Left lung (tissue), 14 donors: ENCODE results near the gene MRFAP1L1. TPM values are rescaled to one million over a fixed set of nuclear protein-coding genes. Genes with fewer than 3 reads are reported as not detected.
"Not testable (repeated sequence)": the region's sequence is repeated elsewhere in the genome, so short reads cannot be mapped to it uniquely, and the experiment has no call there.

Experiments used
- ATAC-seq: fragments of 200-7000 bp; cut with Tn5 transposase; one replicate; pipeline ENCODE4 v1.9.1; 2020; ENCODE audit warnings: moderate library complexity
- DNase-seq, 4 donors: peaks; one replicate each; pipeline ENCODE4 v3.0.0-alpha.2; 2013 to 2020
- H3K27ac ChIP-seq, 2 donors: fragments of 200-600 bp; sonication (generic) in 1 of 2; one replicate each; pipeline versions ENCODE4 v1.5.0 to v1.8.0; 2020 to 2021
- H3K27me3 ChIP-seq, 2 donors: fragments of 200-600 bp; sonication (generic) in 1 of 2; one replicate each; pipeline versions ENCODE4 v1.5.0 to v1.8.0; 2020 to 2021
- H3K36me3 ChIP-seq, 2 donors: fragments of 200-600 bp; sonication (generic) in 1 of 2; one replicate each; pipeline versions ENCODE4 v1.5.0 to v1.8.0; 2020 to 2021
- H3K4me1 ChIP-seq, 2 donors: fragments of 200-600 bp; one replicate each; pipeline ENCODE4 v1.8.0; 2021
- H3K4me3 ChIP-seq, 2 donors: fragments of 200-600 bp; sonication (generic) in 1 of 2; one replicate each; pipeline versions ENCODE4 v1.5.0 to v1.8.0; 2020 to 2021; ENCODE audit warnings: mild to moderate bottlenecking in 1 of 2
- H3K9me3 ChIP-seq, 2 donors: fragments of 200-600 bp; sonication (generic) in 1 of 2; one replicate each; pipeline versions ENCODE4 v1.5.0 to v1.8.0; 2020 to 2021
- CTCF ChIP-seq, 2 donors: fragments of 200-600 bp; sonication (generic) in 1 of 2; IDR thresholded peaks; one replicate each; pipeline versions ENCODE4 v1.5.0 to v1.8.0; 2021; ENCODE audit warnings: antibody characterized with exemption in 2 of 2
- intact Hi-C, 2 donors: fragments of 100-400 bp; cut with DNase I; formaldehyde crosslinking; loops; one replicate each; pipeline versions ENCODE4 v1.11.2 to v1.14.2; 2022
- long read RNA-seq, 12 donors: library from polyadenylated mRNA in 2 of 12; unstranded in 2 of 12; transcript quantifications; one replicate each; pipeline ENCODE4 v2.0.0 and lab custom pipeline, GENCODE V29; 2019 to 2026
- polyA plus RNA-seq, 6 donors: library from polyadenylated mRNA; unstranded; fragments of 120-200 nt; gene quantifications; one replicate each; pipeline ENCODE4 v1.2.1, GENCODE V29; 2013; ENCODE audit not compliant: insufficient read length in 6 of 6
- total RNA-seq, 2 donors: library from RNA; stranded (reverse); fragmentation: NEBNext Ultra II Directional; extraction: Animal tissue kit (Norgen Biotek cat#: 25700); gene quantifications; one replicate each; pipeline ENCODE4 v1.2.1, GENCODE V29; 2021
- donor health status: DM: no; HTN: yes; CAD: no.
- donor health status: DM: no; HTN: no; CAD: no.

MRFAP1L1 gene
- total RNA-seq (10 to 100 TPM; 43.3 to 46.2 TPM), polyA plus RNA-seq (100 to 1,000 TPM; 102 to 125 (median 114) TPM)
- long read RNA-seq, donor 1, transcript MRFAP1L1-201 (2 exons, 1,593 nt) = major isoform, 75 of 111 reads
- long read RNA-seq, donor 1, transcript MRFAP1L1-202 (1 exons, 2,127 nt) = minor isoform, 36 of 111 reads
- long read RNA-seq, donor 1, partial matches to known transcripts = 0 of 111 reads
- long read RNA-seq, donor 1, other reads (novel, unspliced or antisense) = 0 of 111 reads
- long read RNA-seq, donor 2, transcript MRFAP1L1-202 (1 exons, 2,127 nt) = minor isoform, 48 of 98 reads
- long read RNA-seq, donor 2, transcript MRFAP1L1-201 (2 exons, 1,593 nt) = major isoform, 50 of 98 reads
- long read RNA-seq, donor 2, partial matches to known transcripts = 0 of 98 reads
- long read RNA-seq, donor 2, other reads (novel, unspliced or antisense) = 0 of 98 reads
- long read RNA-seq, donor 3, transcript MRFAP1L1-202 (1 exons, 2,127 nt) = minor isoform, 24 of 85 reads
- long read RNA-seq, donor 3, transcript MRFAP1L1-201 (2 exons, 1,593 nt) = major isoform, 54 of 85 reads
- long read RNA-seq, donor 3, partial matches to known transcripts = 0 of 85 reads
- long read RNA-seq, donor 3, other reads (novel, unspliced or antisense) = 7 of 85 reads
- long read RNA-seq, donor 4, transcript MRFAP1L1-201 (2 exons, 1,593 nt) = major isoform, 33 of 39 reads
- long read RNA-seq, donor 4, partial matches to known transcripts = 0 of 39 reads
- long read RNA-seq, donor 4, other reads (novel, unspliced or antisense) = 3 of 39 reads
- long read RNA-seq, donor 5, transcript MRFAP1L1-201 (2 exons, 1,593 nt) = major isoform, 46 of 80 reads
- long read RNA-seq, donor 5, transcript MRFAP1L1-202 (1 exons, 2,127 nt) = minor isoform, 28 of 80 reads
- long read RNA-seq, donor 5, partial matches to known transcripts = 0 of 80 reads
- long read RNA-seq, donor 5, other reads (novel, unspliced or antisense) = 6 of 80 reads
- long read RNA-seq, donor 6, transcript MRFAP1L1-201 (2 exons, 1,593 nt) = major isoform, 63 of 100 reads
- long read RNA-seq, donor 6, transcript MRFAP1L1-202 (1 exons, 2,127 nt) = minor isoform, 30 of 100 reads
- long read RNA-seq, donor 6, partial matches to known transcripts = 0 of 100 reads
- long read RNA-seq, donor 6, other reads (novel, unspliced or antisense) = 7 of 100 reads
- long read RNA-seq, donor 7, transcript MRFAP1L1-202 (1 exons, 2,127 nt) = minor isoform, 18 of 49 reads
- long read RNA-seq, donor 7, transcript MRFAP1L1-201 (2 exons, 1,593 nt) = major isoform, 31 of 49 reads
- long read RNA-seq, donor 7, partial matches to known transcripts = 0 of 49 reads
- long read RNA-seq, donor 7, other reads (novel, unspliced or antisense) = 0 of 49 reads
- long read RNA-seq, donor 8, transcript MRFAP1L1-201 (2 exons, 1,593 nt) = major isoform, 43 of 70 reads
- long read RNA-seq, donor 8, transcript MRFAP1L1-202 (1 exons, 2,127 nt) = minor isoform, 19 of 70 reads
- long read RNA-seq, donor 8, partial matches to known transcripts = 0 of 70 reads
- long read RNA-seq, donor 8, other reads (novel, unspliced or antisense) = 8 of 70 reads
- long read RNA-seq, donor 9 = 0 reads
- long read RNA-seq, donor 10, transcript MRFAP1L1-201 (2 exons, 1,593 nt) = major isoform, 43 of 49 reads
- long read RNA-seq, donor 10, partial matches to known transcripts = 0 of 49 reads
- long read RNA-seq, donor 10, other reads (novel, unspliced or antisense) = 4 of 49 reads
- long read RNA-seq, donor 11, transcript MRFAP1L1-202 (1 exons, 2,127 nt) = minor isoform, 56 of 141 reads
- long read RNA-seq, donor 11, transcript MRFAP1L1-201 (2 exons, 1,593 nt) = major isoform, 85 of 141 reads
- long read RNA-seq, donor 11, partial matches to known transcripts = 0 of 141 reads
- long read RNA-seq, donor 11, other reads (novel, unspliced or antisense) = 0 of 141 reads
- long read RNA-seq, donor 12, transcript MRFAP1L1-202 (1 exons, 2,127 nt) = minor isoform, 25 of 60 reads
- long read RNA-seq, donor 12, transcript MRFAP1L1-201 (2 exons, 1,593 nt) = major isoform, 35 of 60 reads
- long read RNA-seq, donor 12, partial matches to known transcripts = 0 of 60 reads
- long read RNA-seq, donor 12, other reads (novel, unspliced or antisense) = 0 of 60 reads

- peaks cover 0 to 10% of the 10 kb centered on the region in 2 donors for H3K36me3 ChIP-seq
- ATAC-seq (peak; percentile 98), DNase-seq (peak; percentile 92 to 97 (median 96))
- no peaks in the 10 kb centered on the region for H3K27me3 ChIP-seq
- H3K4me1 ChIP-seq = peaks cover 26 to 57% of the 10 kb centered on the region in 2 donors
- no peak for TF ChIP-seq CTCF (IDR thresholded peaks at IDR 0.05)
- H3K27ac ChIP-seq = peak within 1 kb of the TSS; percentile 89 to 91
- intact Hi-C loops = no loop called here
- peak within 1 kb of the TSS; percentile 94 to 97 for H3K4me3 ChIP-seq
- H3K9me3 ChIP-seq = no peaks in the 10 kb centered on the region
These were observed at the start of gene MRFAP1L1 for GRCh38 chr4:6709230-6710114. Gene MRFAP1L1, minus strand, starts transcription at chr4:6709865. Its CDS starts 236 bp downstream, at chr4:6709629.

GRCh38 chr4:6758728-6759127 lies 49.1 kb upstream of the MRFAP1L1 start:
- Histone ChIP-seq H3K4me3 (no peak overlapping the region), H3K4me1 (no peaks in the 10 kb centered on the region), H3K36me3 (no peaks in the 10 kb centered on the region), H3K27ac (no peak overlapping the region), H3K27me3 (no peaks in the 10 kb centered on the region), H3K9me3 (no peaks in the 10 kb centered on the region)
- TF ChIP-seq CTCF (IDR thresholded peaks at IDR 0.05) = no peak
- ATAC-seq (no peak), DNase-seq (no peak)
- intact Hi-C loops = no loop called here

GRCh38 chr4:6756345-6756744 lies 46.7 kb upstream of the MRFAP1L1 start:
- ATAC-seq, H3K27ac ChIP-seq, H3K36me3 ChIP-seq, H3K4me3 ChIP-seq, H3K4me1 ChIP-seq, intact Hi-C loops, H3K9me3 ChIP-seq, DNase-seq, H3K27me3 ChIP-seq: not testable (repeated sequence)

GRCh38 chr4:6755088-6755753 lies 45.6 kb upstream of the MRFAP1L1 start:
- ATAC-seq (no peak), DNase-seq (no peak)
- Histone ChIP-seq H3K4me1 (peaks cover 0 to 8% of the 10 kb centered on the region in 2 donors), H3K27ac (no peak overlapping the region), H3K9me3 (no peaks in the 10 kb centered on the region), H3K27me3 (no peaks in the 10 kb centered on the region), H3K36me3 (no peaks in the 10 kb centered on the region), H3K4me3 (no peak overlapping the region)
- no peak for TF ChIP-seq CTCF (IDR thresholded peaks at IDR 0.05)
- intact Hi-C loops = no loop called here
